Muscle layer of colon (tissue), 2 donors: ENCODE measurements around the gene SIGLEC11.
"Not testable (repeated sequence)": the region's sequence is repeated elsewhere in the genome, so short reads cannot be mapped to it uniquely, and the experiment has no call there.

Experiments
- H3K27ac ChIP-seq: one replicate; pipeline ENCODE4 v1.7.0; 2013; ENCODE audit warnings: low read depth, mild to moderate bottlenecking, low read length, moderate library complexity
- H3K27me3 ChIP-seq, 2 donors: one replicate each; pipeline ENCODE4 v1.7.0; 2013; ENCODE audit warnings: low read length in 2 of 2, mild to moderate bottlenecking in 2 of 2; ENCODE audit not compliant: insufficient read depth in 2 of 2, control insufficient read depth in 1 of 2
- H3K36me3 ChIP-seq: one replicate; pipeline ENCODE4 v1.7.0; 2013; ENCODE audit warnings: mild to moderate bottlenecking, low read length; ENCODE audit not compliant: insufficient read depth
- H3K4me1 ChIP-seq: one replicate; pipeline ENCODE4 v1.7.0; 2013; ENCODE audit warnings: mild to moderate bottlenecking, low read length; ENCODE audit not compliant: insufficient read depth
- H3K4me3 ChIP-seq, 2 donors: one replicate each; pipeline ENCODE4 v1.7.0; 2013; ENCODE audit warnings: low read length in 2 of 2, low read depth in 1 of 2, mild to moderate bottlenecking in 1 of 2, moderate library complexity in 1 of 2
- H3K9ac ChIP-seq: one replicate; pipeline ENCODE4 v1.7.0; 2013; ENCODE audit warnings: low read length
- H3K9me3 ChIP-seq: one replicate; pipeline ENCODE4 v1.7.0; 2013; ENCODE audit warnings: mild to moderate bottlenecking, low read length
- donor health status: abdominal sarcoma.
- donor health status: Adenocarcinoma of cecum.

SIGLEC11 gene

DNA sequence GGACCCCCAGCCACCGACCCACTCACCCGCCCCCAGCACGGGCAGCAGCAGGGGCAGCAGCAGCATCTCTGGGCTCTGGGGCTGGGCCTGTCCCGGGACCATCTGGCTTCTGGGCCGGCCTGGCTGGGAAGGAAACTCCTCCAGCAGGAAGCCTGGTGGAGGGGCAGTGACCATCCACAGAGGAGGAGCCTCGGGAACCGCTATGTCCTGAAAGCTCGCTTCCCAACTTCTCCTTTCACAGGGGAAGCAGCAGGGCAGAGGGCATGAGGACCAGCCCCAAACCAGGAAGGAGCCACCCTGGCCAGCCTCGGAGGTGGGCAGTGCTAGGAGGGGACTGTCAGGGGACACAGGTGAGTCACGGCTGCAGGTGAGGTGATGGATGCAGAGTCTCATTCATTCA is at the start of gene SIGLEC11:
Gene SIGLEC11 (minus strand): TSS at position 193 of the 400 bp plus-strand sequence. CDS start 91 bp downstream, at position 102.
- not testable (repeated sequence) for H3K27me3 ChIP-seq, H3K4me1 ChIP-seq, H3K4me3 ChIP-seq, H3K36me3 ChIP-seq, H3K9ac ChIP-seq, H3K27ac ChIP-seq, H3K9me3 ChIP-seq

- Histone ChIP-seq H3K4me3 (no peak overlapping the region), H3K27me3 (no peaks in the 10 kb centered on the region), H3K4me1 (peaks cover 12% of the 10 kb centered on the region), H3K27ac (no peak overlapping the region), H3K36me3 (peaks cover 45% of the 10 kb centered on the region), H3K9me3 (no peaks in the 10 kb centered on the region), H3K9ac (no peak overlapping the region)
Observed at GRCh38 chr19:50008532-50008931, 47.6 kb upstream of the SIGLEC11 start.

- Histone ChIP-seq H3K4me1 (peaks cover 13% of the 10 kb centered on the region), H3K4me3 (no peak overlapping the region), H3K9ac (no peak overlapping the region), H3K27ac (no peak overlapping the region), H3K9me3 (no peaks in the 10 kb centered on the region), H3K36me3 (peaks cover 39% of the 10 kb centered on the region), H3K27me3 (no peaks in the 10 kb centered on the region)
Observed at GRCh38 chr19:50007947-50008346, 47.0 kb upstream of the SIGLEC11 start.

DNA sequence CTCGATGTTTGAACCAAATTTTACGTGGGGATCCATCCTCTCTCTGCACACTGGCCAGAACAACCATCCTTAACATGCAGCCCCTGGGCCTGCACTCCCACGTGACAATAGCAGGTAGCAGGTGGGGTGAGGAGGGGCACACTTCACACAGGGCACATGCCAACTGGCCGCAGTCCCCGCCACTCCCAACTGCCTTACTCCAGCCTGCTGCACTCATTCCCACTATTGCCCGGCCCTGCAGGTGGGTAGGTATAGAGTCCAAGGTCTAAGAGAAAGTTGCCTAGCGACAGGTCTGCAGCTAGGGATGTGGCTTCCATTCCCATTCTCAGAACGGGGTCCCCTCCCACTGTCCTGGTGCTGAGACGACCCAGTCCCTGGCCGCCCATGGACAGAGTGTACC is 46.2 kb upstream of the SIGLEC11 start:
- H3K4me3 ChIP-seq: no peak overlapping the region
- peaks cover 40% of the 10 kb centered on the region for H3K36me3 ChIP-seq
- no peak overlapping the region for H3K9ac ChIP-seq
- peaks cover 13% of the 10 kb centered on the region for H3K4me1 ChIP-seq
- H3K27ac ChIP-seq: no peak overlapping the region
- H3K27me3 ChIP-seq: no peaks in the 10 kb centered on the region
- H3K9me3 ChIP-seq: no peaks in the 10 kb centered on the region

DNA sequence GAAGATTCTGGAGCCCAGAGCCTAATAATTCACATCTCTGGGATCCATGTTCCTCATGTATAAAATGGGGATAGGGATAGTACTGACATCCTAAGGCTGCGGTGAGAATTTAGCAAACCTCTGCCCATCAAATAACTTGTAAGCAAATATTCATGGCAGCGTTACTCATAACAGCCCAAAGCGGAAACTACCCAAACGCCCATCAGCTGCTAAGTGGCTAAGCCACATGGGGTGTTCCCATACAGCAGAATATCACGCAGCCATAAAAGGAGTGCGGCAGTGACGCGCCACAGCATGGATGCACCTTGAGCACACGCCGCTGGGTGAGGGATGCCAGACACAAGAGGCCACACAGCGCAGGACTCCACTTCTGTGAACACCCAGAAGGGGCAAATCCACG is 44.5 kb upstream of the SIGLEC11 start:
- H3K9me3 ChIP-seq: peaks cover 3% of the 10 kb centered on the region
- H3K27me3 ChIP-seq: no peaks in the 10 kb centered on the region
- H3K36me3 ChIP-seq: peaks cover 53% of the 10 kb centered on the region
- H3K4me3 ChIP-seq: no peak overlapping the region
- H3K27ac ChIP-seq: no peak overlapping the region
- H3K4me1 ChIP-seq: peaks cover 13% of the 10 kb centered on the region
- H3K9ac ChIP-seq: no peak overlapping the region

GRCh38 chr19:50003810-50004419 is 42.9 kb upstream of the SIGLEC11 start:
- H3K27ac ChIP-seq: peak overlapping the region; percentile 42
- H3K4me1 ChIP-seq: peaks cover 13% of the 10 kb centered on the region
- H3K9ac ChIP-seq: no peak overlapping the region
- peaks cover 3% of the 10 kb centered on the region for H3K9me3 ChIP-seq
- no peaks in the 10 kb centered on the region for H3K27me3 ChIP-seq
- H3K4me3 ChIP-seq: peak overlapping the region in 1 of 2 donors; percentile 35
- peaks cover 67% of the 10 kb centered on the region for H3K36me3 ChIP-seq

DNA sequence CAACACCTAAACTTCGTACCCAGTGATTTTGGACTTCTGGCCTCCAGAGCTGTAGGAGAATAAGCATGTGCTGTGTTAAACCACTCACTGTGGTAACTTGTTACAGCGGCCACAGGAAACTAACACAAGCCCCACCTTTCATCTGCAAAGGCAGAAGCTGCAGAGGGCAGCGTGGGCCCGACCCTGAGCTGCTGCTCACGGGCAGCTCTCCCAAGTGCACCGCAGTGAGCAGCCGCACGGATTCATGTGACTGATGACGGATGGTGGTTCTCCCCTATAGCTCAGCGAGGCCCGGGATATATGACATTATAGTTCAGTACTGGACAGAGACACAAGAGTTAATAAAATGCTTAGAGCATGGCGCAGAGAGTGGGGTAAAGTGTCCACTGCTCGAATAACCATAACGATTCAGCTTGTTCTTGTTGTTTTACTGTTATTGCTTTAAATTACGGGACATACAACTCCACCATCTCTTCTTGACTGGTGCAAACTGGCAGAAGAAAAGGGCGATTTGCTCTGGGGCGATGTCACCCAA is 42.3 kb upstream of the SIGLEC11 start:
- Histone ChIP-seq H3K9me3 (peaks cover 3% of the 10 kb centered on the region), H3K4me3 (no peak overlapping the region), H3K4me1 (peaks cover 13% of the 10 kb centered on the region), H3K27me3 (no peaks in the 10 kb centered on the region), H3K36me3 (peaks cover 68% of the 10 kb centered on the region), H3K27ac (no peak overlapping the region), H3K9ac (no peak overlapping the region)

DNA sequence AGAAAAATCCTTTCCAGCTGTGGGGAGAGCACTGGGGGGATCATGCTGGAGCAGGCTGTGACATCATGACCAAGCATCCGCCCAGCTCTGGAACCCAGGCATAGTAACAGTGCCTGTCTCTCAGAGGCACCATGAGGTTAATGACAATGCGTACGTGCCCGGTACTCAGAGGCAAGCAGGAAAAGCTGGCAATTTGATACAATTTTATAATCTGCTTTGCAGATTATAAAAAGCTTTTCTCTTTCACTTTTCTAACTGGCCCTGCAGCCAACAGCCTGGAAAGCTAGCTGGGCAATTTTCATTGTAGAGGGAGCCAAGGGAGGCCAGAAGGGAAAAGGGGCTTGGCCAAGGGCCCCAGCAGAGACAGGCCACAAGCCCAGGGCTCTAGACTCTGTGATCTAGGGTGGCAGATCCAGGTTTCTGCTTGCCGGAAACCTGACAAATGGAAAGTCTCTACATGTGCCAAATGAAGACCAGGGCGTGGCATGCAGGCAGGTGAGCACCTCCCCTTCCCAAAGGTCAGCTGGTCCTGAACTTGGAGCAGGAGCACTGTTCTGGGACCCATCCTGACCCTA is 41.5 kb upstream of the SIGLEC11 start:
- H3K9ac ChIP-seq: no peak overlapping the region
- no peaks in the 10 kb centered on the region for H3K27me3 ChIP-seq
- no peak overlapping the region for H3K27ac ChIP-seq
- H3K4me1 ChIP-seq: peaks cover 13% of the 10 kb centered on the region
- no peak overlapping the region for H3K4me3 ChIP-seq
- H3K9me3 ChIP-seq: peaks cover 3% of the 10 kb centered on the region
- peaks cover 64% of the 10 kb centered on the region for H3K36me3 ChIP-seq

GRCh38 chr19:50001775-50002174 is 40.8 kb upstream of the SIGLEC11 start:
- Histone ChIP-seq H3K36me3 (peaks cover 64% of the 10 kb centered on the region), H3K27ac (no peak overlapping the region), H3K9me3 (peaks cover 3% of the 10 kb centered on the region), H3K4me1 (peaks cover 13% of the 10 kb centered on the region), H3K4me3 (no peak overlapping the region), H3K9ac (no peak overlapping the region), H3K27me3 (no peaks in the 10 kb centered on the region)

GRCh38 chr19:50000841-50001557 is 40.0 kb upstream of the SIGLEC11 start:
- Histone ChIP-seq H3K4me1 (peaks cover 13% of the 10 kb centered on the region), H3K9me3 (peaks cover 3% of the 10 kb centered on the region), H3K27ac (no peak overlapping the region), H3K27me3 (no peaks in the 10 kb centered on the region), H3K36me3 (peaks cover 64% of the 10 kb centered on the region), H3K9ac (no peak overlapping the region), H3K4me3 (no peak overlapping the region)

- Histone ChIP-seq H3K9ac (no peak overlapping the region), H3K36me3 (peaks cover 61% of the 10 kb centered on the region)
Observed at GRCh38 chr19:50000038-50000840, 39.3 kb upstream of the SIGLEC11 start.

More at GRCh38 chr19:50000038-50000840, 39.3 kb upstream of the SIGLEC11 start:
- Histone ChIP-seq H3K4me1 (peaks cover 13% of the 10 kb centered on the region), H3K27ac (no peak overlapping the region), H3K4me3 (no peak overlapping the region), H3K9me3 (peaks cover 3% of the 10 kb centered on the region), H3K27me3 (no peaks in the 10 kb centered on the region)
